OCI-LY3 (cell line): ENCODE results near the gene STMN3.

Experiments
- H2AFZ ChIP-seq: fragments of 200-600, 300-600 bp; shearing (Covaris generic); 2 replicates; pipeline ENCODE4 v1.6.0; 2014; ENCODE audit warnings: antibody characterized with exemption, low read depth, low read length
- H3K27ac ChIP-seq: fragments of 200-600, 300-600 bp; sonication (generic); 2 replicates; pipeline ENCODE4 v1.5.1; 2014; ENCODE audit warnings: mild to moderate bottlenecking, low read length, moderate library complexity, mixed read lengths
- H3K27me3 ChIP-seq: fragments of 200-600, 300-600 bp; sonication (generic); 2 replicates; pipeline ENCODE4 v1.6.1; 2014; ENCODE audit warnings: low read depth, low read length, mixed read lengths
- H3K36me3 ChIP-seq: fragments of 200-600, 300-600 bp; sonication (generic); replicated peaks from 2 replicates; pipeline ENCODE3; 2014; ENCODE audit warnings: low read depth, low read length, mixed read lengths
- H3K4me1 ChIP-seq: fragments of 300-600, 200-600 bp; sonication (generic); 2 replicates; pipeline ENCODE4 v1.6.1; 2014; ENCODE audit warnings: low read length, mixed read lengths
- H3K4me2 ChIP-seq: fragments of 200-600, 300-600 bp; sonication (generic); 2 replicates; pipeline ENCODE4 v1.6.1; 2014; ENCODE audit warnings: low read length, mixed read lengths
- H3K4me3 ChIP-seq: fragments of 300-600, 200-600 bp; sonication (generic); 2 replicates; pipeline ENCODE4 v1.5.1; 2014; ENCODE audit warnings: antibody characterized with exemption, mild to moderate bottlenecking, low read length, moderate library complexity
- H3K79me2 ChIP-seq: fragments of 300-600, 200-600 bp; shearing (Covaris generic); 2 replicates; pipeline ENCODE4 v1.6.1; 2014; ENCODE audit warnings: mild to moderate bottlenecking, low read length, mixed read lengths
- H3K9ac ChIP-seq: fragments of 300-600, 200-600 bp; shearing (Covaris generic); 2 replicates; pipeline ENCODE4 v1.6.0; 2014; ENCODE audit warnings: mild to moderate bottlenecking, low read length, moderate library complexity
- H3K9me3 ChIP-seq: fragments of 200-600, 300-600 bp; shearing (Covaris generic); 2 replicates; pipeline ENCODE4 v1.6.1; 2014; ENCODE audit warnings: low read length, mixed read lengths; ENCODE audit not compliant: insufficient read depth
- H4K20me1 ChIP-seq: fragments of 200-600, 300-600 bp; sonication (generic); 2 replicates; pipeline ENCODE4 v1.6.1; 2016; ENCODE audit warnings: low read length, mixed read lengths; ENCODE audit not compliant: insufficient read depth
- EZH2phosphoT487 ChIP-seq: fragments of 200-600 bp; shearing (Covaris generic); IDR thresholded peaks from 2 replicates; pipeline ENCODE4 v1.6.1; 2018; ENCODE audit warnings: antibody characterized with exemption, mixed run types, low read depth
- TF ChIP-seq, protein P1 (sequence below): fragments of 200-600, 300-600 bp; sonication (generic); IDR thresholded peaks from 2 replicates; pipeline ENCODE4 v1.5.1; 2014; ENCODE audit warnings: antibody characterized with exemption, low read length, low read depth

Gene STMN3

DNA sequence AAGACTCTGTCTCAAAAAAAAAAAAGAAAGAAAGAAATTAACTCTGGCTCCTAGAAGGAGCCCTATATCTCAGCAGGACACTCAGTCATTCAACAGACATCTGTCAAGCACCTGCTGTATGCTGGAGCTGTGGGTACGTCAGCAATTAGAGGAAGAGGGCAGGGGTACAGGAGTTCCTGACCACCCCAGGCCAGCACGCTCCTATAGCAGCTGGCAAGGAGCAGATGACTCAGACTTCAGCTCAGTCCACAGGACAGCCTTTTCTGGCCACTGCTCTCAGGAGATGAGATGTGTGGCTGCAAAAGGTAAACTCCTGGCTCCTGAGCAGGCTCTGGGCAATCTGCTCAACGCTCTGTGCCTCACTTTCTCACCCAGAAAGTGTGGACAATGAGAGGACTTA is 3.2 kb upstream of the STMN3 start:
- H3K36me3 ChIP-seq, result peaks cover 4% of the 10 kb centered on the region
- no peak overlapping the region for H3K4me3 ChIP-seq
- peaks cover 12% of the 10 kb centered on the region for H3K4me1 ChIP-seq
- no peak overlapping the region for H3K9ac ChIP-seq
- no peak overlapping the region for H2AFZ ChIP-seq
- H3K27me3 ChIP-seq, result no peaks in the 10 kb centered on the region
- H3K9me3 ChIP-seq, result no peaks in the 10 kb centered on the region
- no peak overlapping the region for H3K4me2 ChIP-seq
- no peak overlapping the region for H3K27ac ChIP-seq
- no peaks in the 10 kb centered on the region for H4K20me1 ChIP-seq
- H3K79me2 ChIP-seq, result peaks cover 11% of the 10 kb centered on the region
- TF ChIP-seq, protein P1, sequence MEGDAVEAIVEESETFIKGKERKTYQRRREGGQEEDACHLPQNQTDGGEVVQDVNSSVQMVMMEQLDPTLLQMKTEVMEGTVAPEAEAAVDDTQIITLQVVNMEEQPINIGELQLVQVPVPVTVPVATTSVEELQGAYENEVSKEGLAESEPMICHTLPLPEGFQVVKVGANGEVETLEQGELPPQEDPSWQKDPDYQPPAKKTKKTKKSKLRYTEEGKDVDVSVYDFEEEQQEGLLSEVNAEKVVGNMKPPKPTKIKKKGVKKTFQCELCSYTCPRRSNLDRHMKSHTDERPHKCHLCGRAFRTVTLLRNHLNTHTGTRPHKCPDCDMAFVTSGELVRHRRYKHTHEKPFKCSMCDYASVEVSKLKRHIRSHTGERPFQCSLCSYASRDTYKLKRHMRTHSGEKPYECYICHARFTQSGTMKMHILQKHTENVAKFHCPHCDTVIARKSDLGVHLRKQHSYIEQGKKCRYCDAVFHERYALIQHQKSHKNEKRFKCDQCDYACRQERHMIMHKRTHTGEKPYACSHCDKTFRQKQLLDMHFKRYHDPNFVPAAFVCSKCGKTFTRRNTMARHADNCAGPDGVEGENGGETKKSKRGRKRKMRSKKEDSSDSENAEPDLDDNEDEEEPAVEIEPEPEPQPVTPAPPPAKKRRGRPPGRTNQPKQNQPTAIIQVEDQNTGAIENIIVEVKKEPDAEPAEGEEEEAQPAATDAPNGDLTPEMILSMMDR, result no peak
- TF ChIP-seq EZH2phosphoT487, result no peak

DNA sequence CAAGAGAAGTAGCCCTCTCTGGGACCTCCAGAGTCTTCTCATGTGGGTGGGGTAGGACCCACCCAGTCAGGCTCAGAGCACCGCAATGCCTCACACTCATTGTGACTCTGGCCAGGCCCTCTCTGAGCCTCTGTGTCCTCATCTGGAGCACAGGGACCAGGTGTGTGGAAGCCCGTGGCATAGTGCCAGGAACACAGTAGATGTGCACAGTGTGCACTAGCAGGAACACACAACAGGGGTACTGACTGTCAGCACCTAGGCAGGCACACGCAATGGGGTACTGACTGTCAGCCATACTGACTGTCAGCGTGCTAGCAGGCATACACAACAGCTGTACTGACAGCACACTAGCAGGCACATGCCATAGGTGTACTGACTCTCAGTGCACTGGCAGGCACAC is 2.0 kb upstream of the STMN3 start:
- H3K4me2 ChIP-seq, result no peak overlapping the region
- H3K27me3 ChIP-seq, result no peaks in the 10 kb centered on the region
- H3K9ac ChIP-seq, result no peak overlapping the region
- H3K27ac ChIP-seq, result no peak overlapping the region
- no peak overlapping the region for H3K4me3 ChIP-seq
- H3K79me2 ChIP-seq, result peaks cover 11% of the 10 kb centered on the region
- no peaks in the 10 kb centered on the region for H3K9me3 ChIP-seq
- no peaks in the 10 kb centered on the region for H3K36me3 ChIP-seq
- TF ChIP-seq, protein P1, result no peak
- no peak for TF ChIP-seq EZH2phosphoT487
- no peak overlapping the region for H2AFZ ChIP-seq
- no peaks in the 10 kb centered on the region for H4K20me1 ChIP-seq
- H3K4me1 ChIP-seq, result peaks cover 12% of the 10 kb centered on the region

DNA sequence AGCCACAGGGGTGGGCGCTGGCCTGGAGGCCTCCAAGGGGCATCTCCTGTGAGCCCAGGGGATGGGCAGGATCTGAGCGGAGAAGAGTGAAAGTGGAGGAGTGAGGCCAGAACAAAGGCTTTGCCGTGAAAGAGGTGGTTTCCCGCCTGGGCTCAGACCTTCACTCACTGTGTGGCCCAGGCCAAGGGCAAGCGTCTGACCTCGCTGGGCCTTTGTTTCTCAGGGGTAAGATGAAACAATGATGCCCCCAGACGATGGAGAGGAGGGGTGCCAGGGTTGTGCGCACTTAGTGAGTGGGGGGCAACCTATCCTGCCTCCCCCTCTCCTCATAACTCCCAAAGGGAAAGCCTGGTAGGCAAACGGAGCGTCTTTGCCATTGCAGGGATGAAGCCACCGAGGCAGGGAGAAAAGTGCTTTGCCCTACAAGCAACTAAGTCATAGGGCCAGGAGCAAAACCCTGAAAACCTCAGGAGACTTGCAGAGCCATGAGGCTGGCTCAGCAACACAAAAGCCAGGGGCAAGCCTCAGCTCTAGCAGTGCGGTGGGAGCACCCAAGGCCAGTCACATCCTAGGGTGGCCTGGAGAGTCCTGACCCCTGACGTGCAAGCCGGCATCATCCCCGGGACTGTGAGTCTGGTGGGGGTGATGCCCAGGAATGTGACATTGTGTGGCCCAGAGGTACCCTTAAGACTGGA is 897 bp upstream of the STMN3 start:
- Histone ChIP-seq H3K4me3 (no peak overlapping the region), H2AFZ (no peak overlapping the region), H3K27me3 (no peaks in the 10 kb centered on the region), H3K9me3 (no peaks in the 10 kb centered on the region), H3K27ac (no peak overlapping the region), H3K36me3 (no peaks in the 10 kb centered on the region), H3K4me1 (peaks cover 8% of the 10 kb centered on the region), H4K20me1 (no peaks in the 10 kb centered on the region), H3K4me2 (no peak overlapping the region), H3K79me2 (peaks cover 6% of the 10 kb centered on the region), H3K9ac (no peak overlapping the region)
- no peak for TF ChIP-seq EZH2phosphoT487
- TF ChIP-seq, protein P1, result no peak

DNA sequence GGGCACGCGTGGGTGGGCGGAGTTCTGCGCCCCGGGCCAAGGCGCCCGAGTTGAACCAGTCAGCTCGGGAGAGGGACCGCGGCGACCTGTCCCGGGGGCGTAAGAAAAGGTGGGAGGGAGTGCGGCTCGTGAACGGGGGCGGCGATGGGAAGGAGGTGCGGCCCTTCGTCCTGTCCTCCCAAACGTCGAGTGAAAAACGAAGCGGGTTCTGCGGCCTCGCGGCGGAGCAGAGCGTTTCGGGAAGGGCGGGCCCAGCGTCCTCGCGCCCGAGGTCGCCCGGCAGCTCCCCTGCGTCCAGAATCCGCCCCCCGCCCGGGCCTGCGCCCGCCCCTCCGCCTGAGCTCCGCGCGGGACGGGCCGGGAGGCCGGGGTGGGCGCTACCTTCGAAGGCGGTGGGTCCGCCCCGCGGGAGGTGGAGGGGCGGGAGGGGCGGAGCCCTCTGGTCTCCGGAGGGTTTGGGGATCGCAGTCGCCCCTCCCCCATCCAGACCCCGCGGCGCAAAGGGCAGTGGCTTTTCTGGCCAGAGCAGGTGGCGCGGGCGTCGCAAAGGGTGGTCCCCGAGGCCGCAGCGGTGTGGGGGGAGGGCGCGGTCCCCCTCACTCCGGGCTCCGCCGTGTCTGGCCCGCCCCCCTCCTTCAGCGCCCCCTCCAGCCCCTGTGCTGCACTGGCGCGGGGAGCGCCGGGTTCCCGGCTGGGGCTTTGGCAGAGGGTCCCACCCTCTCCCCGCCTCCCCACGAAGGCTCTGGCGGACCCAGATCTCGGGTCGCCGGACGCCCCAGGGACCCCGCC is 838 bp downstream of the STMN3 start:
- H3K9ac ChIP-seq, result no peak overlapping the region
- H3K27me3 ChIP-seq, result no peaks in the 10 kb centered on the region
- H3K36me3 ChIP-seq, result no peaks in the 10 kb centered on the region
- TF ChIP-seq EZH2phosphoT487, result no peak
- TF ChIP-seq, protein P1, result no peak
- H3K4me3 ChIP-seq, result no peak overlapping the region
- no peaks in the 10 kb centered on the region for H3K79me2 ChIP-seq
- no peaks in the 10 kb centered on the region for H4K20me1 ChIP-seq
- peaks cover 2% of the 10 kb centered on the region; the same call in 1 of the 2 replicates for H3K4me1 ChIP-seq
- H2AFZ ChIP-seq, result no peak overlapping the region
- H3K4me2 ChIP-seq, result no peak overlapping the region
- H3K9me3 ChIP-seq, result no peaks in the 10 kb centered on the region
- no peak overlapping the region for H3K27ac ChIP-seq
